ENCODE data around the gene RALY. TPM values are rescaled to one million over a fixed set of nuclear protein-coding genes. Genes with fewer than 3 reads are reported as not detected.

Gene RALY
- total RNA-seq, 1 experiment from 2014 or later = 119 TPM

DNA sequence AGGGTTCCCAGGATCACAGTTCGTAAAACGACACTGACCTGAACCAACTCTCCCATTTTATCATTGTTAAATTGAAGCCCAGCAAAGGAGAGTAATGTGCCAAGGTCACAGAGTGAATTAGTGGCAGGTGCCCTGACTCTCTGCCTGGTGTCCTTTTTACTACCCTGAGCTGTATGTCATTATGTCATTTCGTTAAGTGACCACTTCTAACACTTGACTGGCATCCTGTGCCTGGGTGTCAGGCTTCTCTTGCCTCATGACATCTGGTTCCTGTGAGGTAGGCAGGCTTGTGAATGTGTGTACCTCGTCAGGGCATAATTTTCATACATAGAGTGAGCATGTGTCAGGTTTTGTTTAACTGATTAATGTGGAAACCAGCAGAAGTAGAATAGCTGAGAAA is 48.6 kb downstream of the RALY start:
- Histone ChIP-seq H3K9me3 (ENCODE audit: control insufficient read depth in 1 of 2, insufficient read depth in 1 of 2, low read depth in 1 of 2, low read length in 2 of 2) (no peaks in the 10 kb centered on the region), H3K27me3 (ENCODE audit: insufficient read depth, low read length) (no peaks in the 10 kb centered on the region), H4K20me1 (ENCODE audit: insufficient read depth) (no peaks in the 10 kb centered on the region), H2AFZ (ENCODE audit: low read depth, low read length, poor library complexity, severe bottlenecking) (no peak overlapping the region), H3K4me1 (ENCODE audit: control insufficient read depth in 1 of 2, insufficient read depth in 2 of 2, low read length in 2 of 2) (no peaks in the 10 kb centered on the region), H3K27ac (ENCODE audit: low read depth, low read length) (no peak overlapping the region), H3K36me3 (ENCODE audit: control insufficient read depth in 1 of 2, insufficient read depth in 2 of 2, low read length in 2 of 2) (no peaks in the 10 kb centered on the region), H3K9me2 (ENCODE audit: insufficient read depth) (no peaks in the 10 kb centered on the region), H3K9ac (ENCODE audit: low read length) (no peak overlapping the region), H3K4me2 (ENCODE audit: low read length) (no peak overlapping the region), H3K4me3 (replicated peaks in 1 of 2; ENCODE audit: low read depth in 1 of 2, low read length in 2 of 2) (no peak overlapping the region), H3K79me2 (ENCODE audit: insufficient read depth, low read length) (peaks cover 92% of the 10 kb centered on the region)
- intact Hi-C loops (cut with micrococcal nuclease) = no loop called here
- ATAC-seq (no peak), DNase-seq (ENCODE audit: low read depth, low spot score) (no peak)
- no TSS peak for BruUV-seq (replicated peaks)
- TF ChIP-seq, protein P1, sequence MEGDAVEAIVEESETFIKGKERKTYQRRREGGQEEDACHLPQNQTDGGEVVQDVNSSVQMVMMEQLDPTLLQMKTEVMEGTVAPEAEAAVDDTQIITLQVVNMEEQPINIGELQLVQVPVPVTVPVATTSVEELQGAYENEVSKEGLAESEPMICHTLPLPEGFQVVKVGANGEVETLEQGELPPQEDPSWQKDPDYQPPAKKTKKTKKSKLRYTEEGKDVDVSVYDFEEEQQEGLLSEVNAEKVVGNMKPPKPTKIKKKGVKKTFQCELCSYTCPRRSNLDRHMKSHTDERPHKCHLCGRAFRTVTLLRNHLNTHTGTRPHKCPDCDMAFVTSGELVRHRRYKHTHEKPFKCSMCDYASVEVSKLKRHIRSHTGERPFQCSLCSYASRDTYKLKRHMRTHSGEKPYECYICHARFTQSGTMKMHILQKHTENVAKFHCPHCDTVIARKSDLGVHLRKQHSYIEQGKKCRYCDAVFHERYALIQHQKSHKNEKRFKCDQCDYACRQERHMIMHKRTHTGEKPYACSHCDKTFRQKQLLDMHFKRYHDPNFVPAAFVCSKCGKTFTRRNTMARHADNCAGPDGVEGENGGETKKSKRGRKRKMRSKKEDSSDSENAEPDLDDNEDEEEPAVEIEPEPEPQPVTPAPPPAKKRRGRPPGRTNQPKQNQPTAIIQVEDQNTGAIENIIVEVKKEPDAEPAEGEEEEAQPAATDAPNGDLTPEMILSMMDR (IDR thresholded peaks at IDR 0.05 in 2 of 3, conservative IDR thresholded peaks at IDR 0.05 in 1 of 3; ENCODE audit: borderline replicate concordance in 1 of 3, insufficient read depth in 1 of 3, low read depth in 2 of 3, low read length in 2 of 3) = no peak
- TF ChIP-seq POLR2AphosphoS5 (IDR thresholded peaks at IDR 0.05; ENCODE audit: low read depth, low read length) = no peak
- TF ChIP-seq FOSL1 (IDR thresholded peaks at IDR 0.05; ENCODE audit: low read depth) = no peak
- no peak for TF ChIP-seq EGR1 (IDR thresholded peaks at IDR 0.05; ENCODE audit: low read depth)
- no peak for TF ChIP-seq EZH2 (IDR thresholded peaks at IDR 0.05)
- TF ChIP-seq EZH2phosphoT487 (IDR thresholded peaks at IDR 0.05; ENCODE audit: borderline replicate concordance) = no peak
- no peak for TF ChIP-seq RAD21 (IDR thresholded peaks at IDR 0.05; ENCODE audit: low read depth)
- no peak for TF ChIP-seq ELF1 (IDR thresholded peaks at IDR 0.05; ENCODE audit: borderline replicate concordance, low read depth)
- TF ChIP-seq, protein P2, sequence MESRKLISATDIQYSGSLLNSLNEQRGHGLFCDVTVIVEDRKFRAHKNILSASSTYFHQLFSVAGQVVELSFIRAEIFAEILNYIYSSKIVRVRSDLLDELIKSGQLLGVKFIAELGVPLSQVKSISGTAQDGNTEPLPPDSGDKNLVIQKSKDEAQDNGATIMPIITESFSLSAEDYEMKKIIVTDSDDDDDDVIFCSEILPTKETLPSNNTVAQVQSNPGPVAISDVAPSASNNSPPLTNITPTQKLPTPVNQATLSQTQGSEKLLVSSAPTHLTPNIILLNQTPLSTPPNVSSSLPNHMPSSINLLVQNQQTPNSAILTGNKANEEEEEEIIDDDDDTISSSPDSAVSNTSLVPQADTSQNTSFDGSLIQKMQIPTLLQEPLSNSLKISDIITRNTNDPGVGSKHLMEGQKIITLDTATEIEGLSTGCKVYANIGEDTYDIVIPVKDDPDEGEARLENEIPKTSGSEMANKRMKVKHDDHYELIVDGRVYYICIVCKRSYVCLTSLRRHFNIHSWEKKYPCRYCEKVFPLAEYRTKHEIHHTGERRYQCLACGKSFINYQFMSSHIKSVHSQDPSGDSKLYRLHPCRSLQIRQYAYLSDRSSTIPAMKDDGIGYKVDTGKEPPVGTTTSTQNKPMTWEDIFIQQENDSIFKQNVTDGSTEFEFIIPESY (IDR thresholded peaks at IDR 0.05; ENCODE audit: extremely low read depth, insufficient replicate concordance, low read length) = no peak
- TF ChIP-seq SIN3A (IDR thresholded peaks at IDR 0.05; ENCODE audit: low read depth) = no peak
- TF ChIP-seq YY1 (IDR thresholded peaks at IDR 0.05; ENCODE audit: extremely low read depth, insufficient replicate concordance, low read depth, low read length) = no peak
- no peak for TF ChIP-seq TCF7L2 (IDR thresholded peaks at IDR 0.05; ENCODE audit: borderline replicate concordance, extremely low read depth, insufficient read depth, insufficient read length)
- no peak for TF ChIP-seq REST (IDR thresholded peaks at IDR 0.05; ENCODE audit: low read depth)
- no peak for TF ChIP-seq ZNF274 (IDR thresholded peaks at IDR 0.05; ENCODE audit: low read depth, low read length)
- no peak for TF ChIP-seq SP1 (IDR thresholded peaks at IDR 0.05; ENCODE audit: low read depth)
- no peak for TF ChIP-seq SRF (IDR thresholded peaks at IDR 0.05; ENCODE audit: low read depth)
- ChIA-PET POLR2A (no interaction called here), CTCF (no interaction called here), RAD21 (ENCODE audit: low non-redundant PET in 1 of 2, low total read pairs in 2 of 2, uncharacterized antibody in 2 of 2, unreplicated experiment in 2 of 2) (no interaction called here)

Measured in HCT116 (cell line).